CD4-positive, alpha-beta T cell treated with Interleukin-17A for 1 hour (primary cell): Measurements from ENCODE around the gene LEFTY2.

Experiments
- DNase-seq: peaks from one replicate; pipeline ENCODE4 v3.0.0-alpha.2; 2020

LEFTY2 gene

GRCh38 chr1:225928186-225929175 lies 12.5 kb downstream of the LEFTY2 start:
- peak; percentile 35 for DNase-seq

- no peak for DNase-seq
Observed at GRCh38 chr1:225926551-225927113, 14.4 kb downstream of the LEFTY2 start.

- peak; percentile 96 for DNase-seq
Observed at GRCh38 chr1:225923692-225924555, 17.1 kb downstream of the LEFTY2 start, which contains the start of gene PYCR2. Gene PYCR2 (minus strand): TSS chr1:225924250. CDS start chr1:225924110, 140 bp downstream.

GRCh38 chr1:225923381-225923691 lies 17.7 kb downstream of the LEFTY2 start:
- DNase-seq = no peak

- no peak for DNase-seq
Observed at GRCh38 chr1:225921734-225922709, 19.0 kb downstream of the LEFTY2 start.

- DNase-seq = peak; percentile 14
Observed at GRCh38 chr1:225919906-225920305, 21.1 kb downstream of the LEFTY2 start.

- no peak for DNase-seq
Observed at GRCh38 chr1:225918280-225918679, 22.7 kb downstream of the LEFTY2 start.

- no peak for DNase-seq
Observed at GRCh38 chr1:225917536-225917935, 23.5 kb downstream of the LEFTY2 start.

GRCh38 chr1:225917101-225917500 lies 23.9 kb downstream of the LEFTY2 start:
- no peak for DNase-seq

- DNase-seq = no peak
Observed at GRCh38 chr1:225915538-225915991, 25.5 kb downstream of the LEFTY2 start.

- no peak for DNase-seq
Observed at GRCh38 chr1:225914947-225915346, 26.1 kb downstream of the LEFTY2 start.

GRCh38 chr1:225914391-225914790 lies 26.6 kb downstream of the LEFTY2 start:
- DNase-seq = no peak

GRCh38 chr1:225911191-225912130 lies 29.6 kb downstream of the LEFTY2 start:
- peak; percentile 68 for DNase-seq

GRCh38 chr1:225909477-225909876 lies 31.5 kb downstream of the LEFTY2 start:
- DNase-seq = no peak

- no peak for DNase-seq
Observed at GRCh38 chr1:225908773-225909172, 32.2 kb downstream of the LEFTY2 start.

GRCh38 chr1:225908013-225908640 lies 32.9 kb downstream of the LEFTY2 start:
- no peak for DNase-seq

GRCh38 chr1:225907341-225907740 lies 33.7 kb downstream of the LEFTY2 start:
- DNase-seq = no peak

- no peak for DNase-seq
Observed at GRCh38 chr1:225906467-225906866, 34.6 kb downstream of the LEFTY2 start.

GRCh38 chr1:225903623-225904022 lies 37.4 kb downstream of the LEFTY2 start:
- no peak for DNase-seq
